ENCODE measurements around the gene POU4F3.
"Not testable (repeated sequence)": the region's sequence is repeated elsewhere in the genome, so short reads cannot be mapped to it uniquely, and the experiment has no call there.

The POU4F3 gene

GRCh38 chr5:146338774-146339714, at the start of gene POU4F3:
TSS of gene POU4F3 (plus strand) at chr5:146338839. CDS start at chr5:146339113, 274 bp downstream.
- Histone ChIP-seq H3K9me3 (ENCODE audit: control insufficient read depth, insufficient read depth, low read length) (no peaks in the 10 kb centered on the region), H3K27me3 (ENCODE audit: control insufficient read depth, insufficient read depth, low read length) (peaks cover 100% of the 10 kb centered on the region), H3K4me1 (ENCODE audit: control insufficient read depth, insufficient read depth, low read length) (peaks cover 36% of the 10 kb centered on the region), H3K36me3 (ENCODE audit: control insufficient read depth, insufficient read depth, low read length) (no peaks in the 10 kb centered on the region), H3K27ac (ENCODE audit: low read depth, low read length) (no peak within 1 kb of the TSS), H3K9ac (ENCODE audit: low read depth, low read length) (no peak within 1 kb of the TSS), H3K4me3 (ENCODE audit: low read depth, low read length) (peak within 1 kb of the TSS; percentile 53)

- no peak overlapping the region for H3K27ac ChIP-seq (ENCODE audit: low read depth, low read length)
- H3K27me3 ChIP-seq (ENCODE audit: control insufficient read depth, insufficient read depth, low read length) = no peaks in the 10 kb centered on the region
- 0 out of 2 replicates have a peak, but pooled peaks cover 2% of the 10 kb centered on the region for H3K4me1 ChIP-seq (ENCODE audit: control insufficient read depth, insufficient read depth, low read length)
- H3K9ac ChIP-seq (ENCODE audit: low read depth, low read length) = no peak overlapping the region
- H3K36me3 ChIP-seq (ENCODE audit: control insufficient read depth, insufficient read depth, low read length) = peaks cover 27% of the 10 kb centered on the region
- no peak overlapping the region for H3K4me3 ChIP-seq (ENCODE audit: low read depth, low read length)
- H3K9me3 ChIP-seq (ENCODE audit: control insufficient read depth, insufficient read depth, low read length) = no peaks in the 10 kb centered on the region
Measured at GRCh38 chr5:146290318-146290717, 48.3 kb upstream of the POU4F3 start.

GRCh38 chr5:146291421-146292074, 47.1 kb upstream of the POU4F3 start:
- Histone ChIP-seq H3K4me3 (ENCODE audit: low read depth, low read length) (no peak overlapping the region), H3K9me3 (ENCODE audit: control insufficient read depth, insufficient read depth, low read length) (no peaks in the 10 kb centered on the region), H3K4me1 (ENCODE audit: control insufficient read depth, insufficient read depth, low read length) (0 out of 2 replicates have a peak, but pooled peaks cover 2% of the 10 kb centered on the region), H3K9ac (ENCODE audit: low read depth, low read length) (no peak overlapping the region), H3K27ac (ENCODE audit: low read depth, low read length) (no peak overlapping the region), H3K27me3 (ENCODE audit: control insufficient read depth, insufficient read depth, low read length) (no peaks in the 10 kb centered on the region), H3K36me3 (ENCODE audit: control insufficient read depth, insufficient read depth, low read length) (peaks cover 15% of the 10 kb centered on the region)

- no peaks in the 10 kb centered on the region for H3K9me3 ChIP-seq (ENCODE audit: control insufficient read depth, insufficient read depth, low read length)
- no peak overlapping the region for H3K27ac ChIP-seq (ENCODE audit: low read depth, low read length)
- no peak overlapping the region for H3K9ac ChIP-seq (ENCODE audit: low read depth, low read length)
- H3K4me1 ChIP-seq (ENCODE audit: control insufficient read depth, insufficient read depth, low read length) = 0 out of 2 replicates have a peak, but pooled peaks cover 2% of the 10 kb centered on the region
- no peaks in the 10 kb centered on the region for H3K27me3 ChIP-seq (ENCODE audit: control insufficient read depth, insufficient read depth, low read length)
- H3K4me3 ChIP-seq (ENCODE audit: low read depth, low read length) = no peak overlapping the region
- no peaks in the 10 kb centered on the region for H3K36me3 ChIP-seq (ENCODE audit: control insufficient read depth, insufficient read depth, low read length)
Measured at GRCh38 chr5:146296245-146296644, 42.4 kb upstream of the POU4F3 start.

GRCh38 chr5:146298920-146299319, 39.7 kb upstream of the POU4F3 start:
- H3K9me3 ChIP-seq (ENCODE audit: control insufficient read depth, insufficient read depth, low read length); H3K27ac ChIP-seq (ENCODE audit: low read depth, low read length); H3K4me1 ChIP-seq (ENCODE audit: control insufficient read depth, insufficient read depth, low read length); H3K4me3 ChIP-seq (ENCODE audit: low read depth, low read length); H3K9ac ChIP-seq (ENCODE audit: low read depth, low read length); H3K36me3 ChIP-seq (ENCODE audit: control insufficient read depth, insufficient read depth, low read length); H3K27me3 ChIP-seq (ENCODE audit: control insufficient read depth, insufficient read depth, low read length): not testable (repeated sequence)

GRCh38 chr5:146301626-146302025, 37.0 kb upstream of the POU4F3 start:
- Histone ChIP-seq H3K9me3 (ENCODE audit: control insufficient read depth, insufficient read depth, low read length) (no peaks in the 10 kb centered on the region), H3K4me3 (ENCODE audit: low read depth, low read length) (no peak overlapping the region), H3K27ac (ENCODE audit: low read depth, low read length) (no peak overlapping the region), H3K4me1 (ENCODE audit: control insufficient read depth, insufficient read depth, low read length) (peaks cover 3% of the 10 kb centered on the region; the same call in 1 of the 2 replicates), H3K36me3 (ENCODE audit: control insufficient read depth, insufficient read depth, low read length) (no peaks in the 10 kb centered on the region), H3K27me3 (ENCODE audit: control insufficient read depth, insufficient read depth, low read length) (no peaks in the 10 kb centered on the region), H3K9ac (ENCODE audit: low read depth, low read length) (no peak overlapping the region)

GRCh38 chr5:146302406-146302805, 36.2 kb upstream of the POU4F3 start:
- Histone ChIP-seq H3K4me1 (ENCODE audit: control insufficient read depth, insufficient read depth, low read length) (peaks cover 3% of the 10 kb centered on the region; the same call in 1 of the 2 replicates), H3K27me3 (ENCODE audit: control insufficient read depth, insufficient read depth, low read length) (no peaks in the 10 kb centered on the region), H3K36me3 (ENCODE audit: control insufficient read depth, insufficient read depth, low read length) (no peaks in the 10 kb centered on the region), H3K9ac (ENCODE audit: low read depth, low read length) (no peak overlapping the region), H3K27ac (ENCODE audit: low read depth, low read length) (no peak overlapping the region), H3K9me3 (ENCODE audit: control insufficient read depth, insufficient read depth, low read length) (no peaks in the 10 kb centered on the region), H3K4me3 (ENCODE audit: low read depth, low read length) (no peak overlapping the region)

GRCh38 chr5:146306838-146307237, 31.8 kb upstream of the POU4F3 start:
- Histone ChIP-seq H3K9me3 (ENCODE audit: control insufficient read depth, insufficient read depth, low read length) (no peaks in the 10 kb centered on the region), H3K9ac (ENCODE audit: low read depth, low read length) (no peak overlapping the region), H3K36me3 (ENCODE audit: control insufficient read depth, insufficient read depth, low read length) (no peaks in the 10 kb centered on the region), H3K27me3 (ENCODE audit: control insufficient read depth, insufficient read depth, low read length) (no peaks in the 10 kb centered on the region), H3K4me1 (ENCODE audit: control insufficient read depth, insufficient read depth, low read length) (peaks cover 3% of the 10 kb centered on the region; the same call in 1 of the 2 replicates), H3K4me3 (ENCODE audit: low read depth, low read length) (no peak overlapping the region), H3K27ac (ENCODE audit: low read depth, low read length) (no peak overlapping the region)

- no peak overlapping the region for H3K4me3 ChIP-seq (ENCODE audit: low read depth, low read length)
- no peaks in the 10 kb centered on the region for H3K9me3 ChIP-seq (ENCODE audit: control insufficient read depth, insufficient read depth, low read length)
- H3K9ac ChIP-seq (ENCODE audit: low read depth, low read length) = no peak overlapping the region
- H3K27me3 ChIP-seq (ENCODE audit: control insufficient read depth, insufficient read depth, low read length) = no peaks in the 10 kb centered on the region
- peaks cover 3% of the 10 kb centered on the region; the same call in 1 of the 2 replicates for H3K4me1 ChIP-seq (ENCODE audit: control insufficient read depth, insufficient read depth, low read length)
- no peaks in the 10 kb centered on the region for H3K36me3 ChIP-seq (ENCODE audit: control insufficient read depth, insufficient read depth, low read length)
- no peak overlapping the region for H3K27ac ChIP-seq (ENCODE audit: low read depth, low read length)
Measured at GRCh38 chr5:146307796-146308195, 30.8 kb upstream of the POU4F3 start.

- no peaks in the 10 kb centered on the region for H3K36me3 ChIP-seq (ENCODE audit: control insufficient read depth, insufficient read depth, low read length)
- H3K27me3 ChIP-seq (ENCODE audit: control insufficient read depth, insufficient read depth, low read length) = no peaks in the 10 kb centered on the region
- no peaks in the 10 kb centered on the region for H3K9me3 ChIP-seq (ENCODE audit: control insufficient read depth, insufficient read depth, low read length)
- no peak overlapping the region for H3K27ac ChIP-seq (ENCODE audit: low read depth, low read length)
- no peak overlapping the region for H3K9ac ChIP-seq (ENCODE audit: low read depth, low read length)
- no peaks in the 10 kb centered on the region for H3K4me1 ChIP-seq (ENCODE audit: control insufficient read depth, insufficient read depth, low read length)
- H3K4me3 ChIP-seq (ENCODE audit: low read depth, low read length) = no peak overlapping the region
Measured at GRCh38 chr5:146310540-146310939, 28.1 kb upstream of the POU4F3 start.

GRCh38 chr5:146311278-146311677, 27.4 kb upstream of the POU4F3 start:
- Histone ChIP-seq H3K27me3 (ENCODE audit: control insufficient read depth, insufficient read depth, low read length) (no peaks in the 10 kb centered on the region), H3K4me3 (ENCODE audit: low read depth, low read length) (no peak overlapping the region), H3K9ac (ENCODE audit: low read depth, low read length) (no peak overlapping the region), H3K36me3 (ENCODE audit: control insufficient read depth, insufficient read depth, low read length) (no peaks in the 10 kb centered on the region), H3K27ac (ENCODE audit: low read depth, low read length) (no peak overlapping the region), H3K4me1 (ENCODE audit: control insufficient read depth, insufficient read depth, low read length) (no peaks in the 10 kb centered on the region), H3K9me3 (ENCODE audit: control insufficient read depth, insufficient read depth, low read length) (no peaks in the 10 kb centered on the region)
